Tibial nerve (tissue), 4 donors: ENCODE results near the gene PNPLA5. TPM values are rescaled to one million over a fixed set of nuclear protein-coding genes. Genes with fewer than 3 reads are reported as not detected.

Source experiments
- DNase-seq, 2 donors: peaks; one replicate each; pipeline ENCODE4 v3.0.0-alpha.2; 2019; ENCODE audit warnings: low spot score in 2 of 2
- H3K27ac ChIP-seq, 4 donors: fragments of 200-600 bp; sonication (generic) in 3 of 4; one replicate each; pipeline ENCODE4 v1.5.1; 2017 to 2019; ENCODE audit warnings: mild to moderate bottlenecking in 1 of 4
- H3K27me3 ChIP-seq, 2 donors: fragments of 200-600 bp; sonication (generic) in 1 of 2; one replicate each; pipeline versions ENCODE4 v1.5.1 to v1.6.0; 2017 to 2019
- H3K36me3 ChIP-seq, 3 donors: fragments of 200-600 bp; sonication (generic); one replicate each; pipeline ENCODE4 v1.5.1; 2018 to 2019
- H3K4me1 ChIP-seq, 4 donors: fragments of 200-600 bp; sonication (generic) in 3 of 4; one replicate each; pipeline ENCODE4 v1.5.1; 2017 to 2019
- H3K4me3 ChIP-seq, 4 donors: fragments of 200-600 bp; sonication (generic) in 3 of 4; one replicate each; pipeline ENCODE4 v1.5.1; 2017 to 2019; ENCODE audit warnings: mild to moderate bottlenecking in 1 of 4, moderate library complexity in 1 of 4
- H3K9me3 ChIP-seq, 4 donors: fragments of 200-600 bp; sonication (generic) in 3 of 4; one replicate each; pipeline ENCODE4 v1.5.1; 2017 to 2019
- CTCF ChIP-seq, 5 experiments: fragments of 200-600 bp in 3 of 5; fragments of 450-650 bp in 2 of 5; sonication (generic) in 3 of 5; IDR thresholded peaks; one replicate each; pipeline ENCODE4 v1.5.1; 2016 to 2019; ENCODE audit warnings: antibody characterized with exemption in 5 of 5, mild to moderate bottlenecking in 3 of 5, moderate library complexity in 2 of 5
- EP300 ChIP-seq, 2 donors: sonication (generic); formaldehyde crosslinking; IDR thresholded peaks; one replicate each; pipeline ENCODE4 v1.6.1; 2017; ENCODE audit warnings: antibody characterized with exemption in 2 of 2, mild to moderate bottlenecking in 1 of 2
- POLR2A ChIP-seq, 2 donors: fragments of 450-650 bp; IDR thresholded peaks; one replicate each; pipeline ENCODE4 v1.6.1; 2017; ENCODE audit warnings: antibody characterized with exemption in 2 of 2, mild to moderate bottlenecking in 2 of 2, moderate library complexity in 2 of 2
- whole genome bisulfite sequencing, 2 donors: methylation state at CpG; one replicate each; pipeline ENCODE4 v1.1.5; 2018; 5-methylcytosine and 5-hydroxymethylcytosine counted together
- total RNA-seq, 4 donors: library from RNA; depleted of rRNA; stranded (reverse); fragments of >200 nt; gene quantifications; one replicate each; pipeline ENCODE4 v1.1.0, GENCODE V29; 2016

PNPLA5 gene
- total RNA-seq, 4 donors from 2014 or later, result not detected

GRCh38 chr22:43854786-43855271 is 37.0 kb downstream of the PNPLA5 start:
- Histone ChIP-seq H3K36me3 (no peaks in the 10 kb centered on the region), H3K27ac (no peak overlapping the region), H3K4me1 (no peaks in the 10 kb centered on the region), H3K9me3 (peaks cover 0 to 30% (median 2%) of the 10 kb centered on the region in 4 donors), H3K4me3 (no peak overlapping the region), H3K27me3 (peaks cover 0 to 27% of the 10 kb centered on the region in 2 donors)
- no peak for TF ChIP-seq POLR2A (IDR thresholded peaks at IDR 0.05)
- no peak for TF ChIP-seq EP300 (IDR thresholded peaks at IDR 0.05)
- no peak for TF ChIP-seq CTCF (IDR thresholded peaks at IDR 0.05)
- WGBS, 2 donors, result 89 to 96% methylated on average over 13 of the region's 13 CpGs
- DNase-seq, result no peak

GRCh38 chr22:43854121-43854785 is 37.6 kb downstream of the PNPLA5 start:
- H3K4me3 ChIP-seq, result no peak overlapping the region
- no peaks in the 10 kb centered on the region for H3K36me3 ChIP-seq
- no peak for DNase-seq
- no peak overlapping the region for H3K27ac ChIP-seq
- H3K27me3 ChIP-seq, result peaks cover 0 to 22% of the 10 kb centered on the region in 2 donors
- no peak for TF ChIP-seq CTCF (IDR thresholded peaks at IDR 0.05)
- no peak for TF ChIP-seq EP300 (IDR thresholded peaks at IDR 0.05)
- no peak for TF ChIP-seq POLR2A (IDR thresholded peaks at IDR 0.05)
- no peaks in the 10 kb centered on the region for H3K4me1 ChIP-seq
- WGBS, 2 donors, result 74 to 93% methylated on average over 14 of the region's 14 CpGs
- H3K9me3 ChIP-seq, result peaks cover 0 to 35% (median 2%) of the 10 kb centered on the region in 4 donors

- no peak overlapping the region for H3K27ac ChIP-seq
- no peaks in the 10 kb centered on the region for H3K36me3 ChIP-seq
- peaks cover 0 to 13% of the 10 kb centered on the region in 2 donors for H3K27me3 ChIP-seq
- H3K9me3 ChIP-seq, result peaks cover 0 to 35% (median 2%) of the 10 kb centered on the region in 4 donors
- 79 to 82% methylated on average over 10 of the region's 10 CpGs for WGBS, 2 donors
- TF ChIP-seq CTCF (IDR thresholded peaks at IDR 0.05) (no peak), POLR2A (IDR thresholded peaks at IDR 0.05) (no peak), EP300 (IDR thresholded peaks at IDR 0.05) (no peak)
- H3K4me3 ChIP-seq, result no peak overlapping the region
- no peaks in the 10 kb centered on the region for H3K4me1 ChIP-seq
- DNase-seq, result no peak
Observed at GRCh38 chr22:43853328-43853931, 38.4 kb downstream of the PNPLA5 start.

GRCh38 chr22:43852573-43853327 is 39.1 kb downstream of the PNPLA5 start:
- no peak for DNase-seq
- Histone ChIP-seq H3K27me3 (peaks cover 0 to 8% of the 10 kb centered on the region in 2 donors), H3K4me3 (no peak overlapping the region), H3K4me1 (no peaks in the 10 kb centered on the region), H3K36me3 (no peaks in the 10 kb centered on the region), H3K27ac (no peak overlapping the region), H3K9me3 (peaks cover 0 to 28% (median 2%) of the 10 kb centered on the region in 4 donors)
- no peak for TF ChIP-seq POLR2A (IDR thresholded peaks at IDR 0.05)
- TF ChIP-seq EP300 (IDR thresholded peaks at IDR 0.05), result no peak
- no peak for TF ChIP-seq CTCF (IDR thresholded peaks at IDR 0.05)
- 75 to 76% methylated on average over 19 of the region's 19 CpGs for WGBS, 2 donors

- no peak overlapping the region for H3K4me3 ChIP-seq
- DNase-seq, result no peak
- H3K4me1 ChIP-seq, result no peaks in the 10 kb centered on the region
- H3K9me3 ChIP-seq, result peaks cover 0 to 20% (median under 1%) of the 10 kb centered on the region in 4 donors
- TF ChIP-seq EP300 (IDR thresholded peaks at IDR 0.05) (no peak), POLR2A (IDR thresholded peaks at IDR 0.05) (no peak)
- WGBS, 2 donors, result 34 to 49% methylated on average over 3 of the region's 3 CpGs
- H3K27me3 ChIP-seq, result peaks cover 0 to 4% of the 10 kb centered on the region in 2 donors
- no peak overlapping the region for H3K27ac ChIP-seq
- H3K36me3 ChIP-seq, result no peaks in the 10 kb centered on the region
Observed at GRCh38 chr22:43851979-43852307, 39.9 kb downstream of the PNPLA5 start.
